ENCODE results near the gene DDO.
A peak's percentile ranks its signal among the peaks of the same experiment; 100 is the strongest.

The DDO gene

GRCh38 chr6:110415086-110415916 is at the start of gene DDO:
Gene DDO (minus strand): TSS chr6:110415575. CDS start chr6:110413462, 2,113 bp downstream.
- no peak for DNase-seq (ENCODE audit: low spot score)

- no peak for DNase-seq (ENCODE audit: low spot score)
Measured at GRCh38 chr6:110462884-110463481, 47.6 kb upstream of the DDO start.

GRCh38 chr6:110461376-110461775 is 46.0 kb upstream of the DDO start:
- DNase-seq (ENCODE audit: low spot score) = no peak

- no peak for DNase-seq (ENCODE audit: low spot score)
Measured at GRCh38 chr6:110459137-110459536, 43.8 kb upstream of the DDO start.

- DNase-seq (ENCODE audit: low spot score) = no peak
Measured at GRCh38 chr6:110458476-110458875, 43.1 kb upstream of the DDO start.

- DNase-seq (ENCODE audit: low spot score) = peak; percentile 16
Measured at GRCh38 chr6:110457567-110458175, 42.3 kb upstream of the DDO start.

GRCh38 chr6:110456694-110457093 is 41.3 kb upstream of the DDO start:
- no peak for DNase-seq (ENCODE audit: low spot score)

- no peak for DNase-seq (ENCODE audit: low spot score)
Measured at GRCh38 chr6:110449541-110449895, 34.1 kb upstream of the DDO start.

- no peak for DNase-seq (ENCODE audit: low spot score)
Measured at GRCh38 chr6:110448846-110449540, 33.6 kb upstream of the DDO start.

GRCh38 chr6:110447761-110448160 is 32.4 kb upstream of the DDO start:
- no peak for DNase-seq (ENCODE audit: low spot score)

GRCh38 chr6:110446405-110446804 is 31.0 kb upstream of the DDO start:
- DNase-seq (ENCODE audit: low spot score) = no peak

- no peak for DNase-seq (ENCODE audit: low spot score)
Measured at GRCh38 chr6:110440026-110440425, 24.7 kb upstream of the DDO start.

GRCh38 chr6:110439356-110439755 is 24.0 kb upstream of the DDO start:
- DNase-seq (ENCODE audit: low spot score) = no peak

GRCh38 chr6:110434961-110435602 is 19.7 kb upstream of the DDO start:
- no peak for DNase-seq (ENCODE audit: low spot score)

- DNase-seq (ENCODE audit: low spot score) = no peak
Measured at GRCh38 chr6:110432285-110432900, 17.0 kb upstream of the DDO start.

GRCh38 chr6:110430741-110431140 is 15.4 kb upstream of the DDO start:
- no peak for DNase-seq (ENCODE audit: low spot score)

GRCh38 chr6:110430236-110430635 is 14.9 kb upstream of the DDO start:
- DNase-seq (ENCODE audit: low spot score) = no peak

- DNase-seq (ENCODE audit: low spot score) = no peak
Measured at GRCh38 chr6:110428153-110428552, 12.8 kb upstream of the DDO start.

GRCh38 chr6:110425816-110426215 is 10.4 kb upstream of the DDO start:
- DNase-seq (ENCODE audit: low spot score) = no peak

- DNase-seq (ENCODE audit: low spot score) = no peak
Measured at GRCh38 chr6:110422444-110422822, 7.1 kb upstream of the DDO start.

- no peak for DNase-seq (ENCODE audit: low spot score)
Measured at GRCh38 chr6:110421749-110422443, 6.5 kb upstream of the DDO start.
